Liver (tissue), 9 donors: ENCODE data around the gene SOX13. TPM values are rescaled to one million over a fixed set of nuclear protein-coding genes. Genes with fewer than 3 reads are reported as not detected.

Experiments
- DNase-seq: peaks from one replicate; pipeline ENCODE4 v3.0.0-alpha.2; 2017; ENCODE audit warnings: low spot score
- H3K27ac ChIP-seq, 2 donors: one replicate each; pipeline ENCODE4 v1.7.0; 2013; ENCODE audit warnings: inconsistent platforms in 2 of 2, low read length in 2 of 2, control low read depth in 1 of 2, low read depth in 1 of 2, mild to moderate bottlenecking in 1 of 2
- H3K27me3 ChIP-seq, 4 donors: one replicate each; pipeline versions ENCODE4 v1.6.1 to v1.7.0; 2013; ENCODE audit warnings: low read length in 3 of 4, inconsistent platforms in 1 of 4, mild to moderate bottlenecking in 1 of 4, moderate library complexity in 1 of 4; ENCODE audit not compliant: control insufficient read depth in 4 of 4, insufficient read depth in 4 of 4
- H3K36me3 ChIP-seq, 4 donors: one replicate each; pipeline versions ENCODE4 v1.6.1 to v1.7.0; 2013; ENCODE audit warnings: low read length in 3 of 4, mild to moderate bottlenecking in 3 of 4, low read depth in 1 of 4, moderate library complexity in 1 of 4; ENCODE audit not compliant: control insufficient read depth in 4 of 4, insufficient read depth in 3 of 4
- H3K4me1 ChIP-seq, 4 donors: one replicate each; pipeline versions ENCODE4 v1.6.1 to v1.7.0; 2013; ENCODE audit warnings: low read length in 3 of 4, mild to moderate bottlenecking in 3 of 4, moderate library complexity in 1 of 4; ENCODE audit not compliant: control insufficient read depth in 4 of 4, insufficient read depth in 4 of 4
- H3K4me3 ChIP-seq, 3 donors: one replicate each; pipeline versions ENCODE4 v1.6.1 to v1.7.0; 2013; ENCODE audit warnings: low read length in 3 of 3, control low read depth in 1 of 3, low read depth in 1 of 3, mild to moderate bottlenecking in 1 of 3
- H3K9ac ChIP-seq, 2 donors: one replicate each; pipeline ENCODE4 v1.7.0; 2013; ENCODE audit warnings: low read length in 2 of 2, mild to moderate bottlenecking in 2 of 2, moderate library complexity in 2 of 2, control low read depth in 1 of 2, low read depth in 1 of 2
- H3K9me3 ChIP-seq, 4 donors: one replicate each; pipeline versions ENCODE4 v1.6.1 to v1.7.0; 2013; ENCODE audit warnings: low read length in 3 of 4; ENCODE audit not compliant: control insufficient read depth in 4 of 4
- CTCF ChIP-seq: fragments of 150-350 bp; IDR thresholded peaks from 2 replicates; pipeline ENCODE4 v1.5.1; 2017; ENCODE audit warnings: improper control_type of control experiment, low read depth, low read length; ENCODE audit not compliant: missing input control
- EGR1 ChIP-seq, 2 donors: IDR thresholded peaks; 2 replicates each; pipeline ENCODE4 v1.6.1; 2016 to 2018; ENCODE audit warnings: antibody characterized with exemption in 2 of 2, low read depth in 2 of 2
- FOXA1 ChIP-seq: IDR thresholded peaks from 2 replicates; pipeline ENCODE4 v1.6.1; 2016; ENCODE audit warnings: antibody characterized with exemption
- GABPA ChIP-seq, 2 donors: IDR thresholded peaks in 1 of 2; conservative IDR thresholded peaks in 1 of 2; 2 replicates each; pipeline ENCODE4 v1.6.1; 2016; ENCODE audit warnings: antibody characterized with exemption in 2 of 2, mild to moderate bottlenecking in 1 of 2, moderate library complexity in 1 of 2
- HNF4A ChIP-seq, 2 donors: conservative IDR thresholded peaks; 2 replicates each; pipeline ENCODE4 v1.6.1; 2016; ENCODE audit warnings: antibody characterized with exemption in 2 of 2, mild to moderate bottlenecking in 2 of 2
- HNF4G ChIP-seq: IDR thresholded peaks from 2 replicates; pipeline ENCODE4 v1.6.1; 2016; ENCODE audit warnings: antibody characterized with exemption
- JUND ChIP-seq, 2 donors: IDR thresholded peaks; 2 replicates each; pipeline ENCODE4 v1.6.1; 2016; ENCODE audit warnings: antibody characterized with exemption in 2 of 2
- MAX ChIP-seq: IDR thresholded peaks from 2 replicates; pipeline ENCODE4 v1.6.1; 2016; ENCODE audit warnings: antibody characterized with exemption
- NR2F2 ChIP-seq: IDR thresholded peaks from 2 replicates; pipeline ENCODE4 v1.6.1; 2016; ENCODE audit warnings: antibody characterized with exemption
- RAD21 ChIP-seq, 2 donors: IDR thresholded peaks; 2 replicates each; pipeline ENCODE4 v1.6.1; 2016; ENCODE audit warnings: antibody characterized with exemption in 2 of 2, mild to moderate bottlenecking in 2 of 2
- REST ChIP-seq: IDR thresholded peaks from 2 replicates; pipeline ENCODE4 v1.6.1; 2016; ENCODE audit warnings: antibody characterized with exemption, mild to moderate bottlenecking
- RXRA ChIP-seq, 2 donors: IDR thresholded peaks; 2 replicates each; pipeline ENCODE4 v1.6.1; 2017 to 2018; ENCODE audit warnings: antibody characterized with exemption in 2 of 2, mild to moderate bottlenecking in 1 of 2
- SP1 ChIP-seq: IDR thresholded peaks from 2 replicates; pipeline ENCODE4 v1.6.1; 2018; ENCODE audit warnings: antibody characterized with exemption, mild to moderate bottlenecking
- TAF1 ChIP-seq: conservative IDR thresholded peaks from 2 replicates; pipeline ENCODE4 v1.6.1; 2016; ENCODE audit warnings: antibody characterized with exemption, mild to moderate bottlenecking
- YY1 ChIP-seq: IDR thresholded peaks from 2 replicates; pipeline ENCODE4 v1.6.1; 2016; ENCODE audit warnings: antibody characterized with exemption, mild to moderate bottlenecking
- ZBTB33 ChIP-seq: IDR thresholded peaks from 2 replicates; pipeline ENCODE4 v1.6.1; 2016; ENCODE audit warnings: antibody characterized with exemption
- WGBS: extraction: QIAGEN DNeasy Blood & Tissue Kit; methylation state at CpG from one replicate; pipeline ENCODE4 v1.1.7; 2013; 5-methylcytosine and 5-hydroxymethylcytosine counted together
- polyA plus RNA-seq, 2 donors: library from polyadenylated mRNA; stranded (reverse) in 1 of 2; unstranded in 1 of 2; fragments of 200-250 nt in 1 of 2; fragments of >200 nt in 1 of 2; fragmentation: Nextera tagmentation in 1 of 2; extraction: Ambion mirVana in 1 of 2; gene quantifications; one replicate each; pipeline versions ENCODE4 v1.2.1 to v1.2.3, GENCODE V29; 2013 to 2015
- total RNA-seq, 2 donors: library from RNA; depleted of rRNA; stranded (reverse); fragments of >200 nt; gene quantifications; one replicate each; pipeline ENCODE4 v1.2.3, GENCODE V29; 2014
- donor health status: healthy.
- donor health status: healthy.
- donor health status: healthy.
- donor health status: healthy.
- donor health status: healthy.

The SOX13 gene
- total and polyA plus RNA-seq, 4 donors: 7.8 to 15.5 (median 8.7) TPM

GRCh38 chr1:204079608-204079999 lies 6.7 kb downstream of the SOX13 start:
- TF ChIP-seq TAF1 (no peak), MAX (no peak), EGR1 (IDR thresholded peaks at IDR 0.05; ENCODE audit: low read depth in 2 of 2) (no peak), HNF4G (no peak), JUND (IDR thresholded peaks at IDR 0.05) (no peak), NR2F2 (no peak), CTCF (no peak), RXRA (IDR thresholded peaks at IDR 0.05) (no peak), ZBTB33 (no peak), REST (no peak), RAD21 (IDR thresholded peaks at IDR 0.05) (no peak), GABPA (IDR thresholded peaks at IDR 0.05 in 1 of 2, conservative IDR thresholded peaks at IDR 0.05 in 1 of 2) (no peak), FOXA1 (no peak), HNF4A (conservative IDR thresholded peaks at IDR 0.05) (no peak), YY1 (no peak)
- no peak overlapping the region for H3K9ac ChIP-seq
- H3K4me1 ChIP-seq: peaks cover 21 to 89% (median 74%) of the 10 kb centered on the region in 4 donors
- no peaks in the 10 kb centered on the region for H3K36me3 ChIP-seq
- H3K9me3 ChIP-seq: no peaks in the 10 kb centered on the region
- no peak for DNase-seq
- WGBS: 82% methylated on average over 3 of the region's 3 CpGs
- H3K27ac ChIP-seq: peak overlapping the region; percentile 31 to 55
- no peaks in the 10 kb centered on the region for H3K27me3 ChIP-seq
- H3K4me3 ChIP-seq: no peak overlapping the region

GRCh38 chr1:204080163-204080903 lies 7.4 kb downstream of the SOX13 start:
- Histone ChIP-seq H3K4me3 (no peak overlapping the region), H3K9ac (no peak overlapping the region), H3K27ac (peak overlapping the region; percentile 31 to 55)

More at GRCh38 chr1:204080163-204080903, 7.4 kb downstream of the SOX13 start:
- H3K4me1 ChIP-seq: peaks cover 23 to 87% (median 77%) of the 10 kb centered on the region in 4 donors
- WGBS: 39% methylated on average over 8 of the region's 8 CpGs
- DNase-seq: peak; percentile 58
- no peaks in the 10 kb centered on the region for H3K9me3 ChIP-seq
- TF ChIP-seq RXRA (IDR thresholded peaks at IDR 0.05): peak in 1 of 2 donors; percentile 40
- no peak for TF ChIP-seq HNF4G
- no peak for TF ChIP-seq CTCF
- TF ChIP-seq SP1: peak; percentile 50
- H3K27me3 ChIP-seq: no peaks in the 10 kb centered on the region
- H3K36me3 ChIP-seq: no peaks in the 10 kb centered on the region
